H1 (cell line): ENCODE data around the gene PRC1. TPM values are rescaled to one million over a fixed set of nuclear protein-coding genes. Genes with fewer than 3 reads are reported as not detected.

ENCODE experiments used
- ASH2L ChIP-seq: fragments of 200-600, 300-600 bp; sonication (generic); IDR thresholded peaks from one replicate; pipeline ENCODE4 v1.7.1; 2017; ENCODE audit warnings: low read length
- BCL11A ChIP-seq, 2 experiments: IDR thresholded peaks; one replicate each; pipeline ENCODE4 v1.6.1; 2011; ENCODE audit warnings: low read depth in 2 of 2, low read length in 2 of 2, mild to moderate bottlenecking in 2 of 2
- CTCF ChIP-seq, 3 experiments: IDR thresholded peaks; 1 replicate in 2 of 3; 2 replicates in 1 of 3; pipeline versions ENCODE4 v1.5.1 to v1.6.1; 2011; ENCODE audit warnings: low read length in 3 of 3, mild to moderate bottlenecking in 3 of 3, inconsistent platforms in 2 of 3, low read depth in 1 of 3, moderate library complexity in 1 of 3; ENCODE audit not compliant: insufficient read depth in 1 of 3; ENCODE audit errors: control extremely low read depth in 1 of 3
- EP300 ChIP-seq, 2 experiments: IDR thresholded peaks; 1 replicate in 1 of 2; 2 replicates in 1 of 2; pipeline ENCODE4 v1.6.1; 2011 to 2012; ENCODE audit warnings: low read depth in 2 of 2, low read length in 2 of 2, mild to moderate bottlenecking in 2 of 2, borderline replicate concordance in 1 of 2, inconsistent platforms in 1 of 2, moderate library complexity in 1 of 2
- GABPA ChIP-seq: IDR thresholded peaks from 2 replicates; pipeline ENCODE4 v1.6.1; 2011; ENCODE audit warnings: mild to moderate bottlenecking, low read length, moderate library complexity, borderline replicate concordance; ENCODE audit not compliant: insufficient read depth
- HDAC2 ChIP-seq, 2 experiments: fragments of 300-600 bp in 1 of 2; sonication (generic) in 1 of 2; IDR thresholded peaks; 2 replicates each; pipeline ENCODE4 v1.6.1; 2011 to 2012; ENCODE audit warnings: low read depth in 2 of 2, low read length in 2 of 2, mild to moderate bottlenecking in 2 of 2, moderate library complexity in 2 of 2, borderline replicate concordance in 1 of 2, inconsistent platforms in 1 of 2
- KDM4A ChIP-seq: IDR thresholded peaks from one replicate; pipeline ENCODE4 v1.7.1; 2012; ENCODE audit warnings: low read depth, mild to moderate bottlenecking, moderate library complexity, low read length, inconsistent platforms; ENCODE audit not compliant: severe bottlenecking
- MAX ChIP-seq: IDR thresholded peaks from 2 replicates; pipeline ENCODE4 v1.6.1; 2012; ENCODE audit warnings: inconsistent platforms
- NANOG ChIP-seq: IDR thresholded peaks from 2 replicates; pipeline ENCODE4 v1.6.1; 2011; ENCODE audit warnings: low read length, low read depth, mild to moderate bottlenecking, inconsistent platforms; ENCODE audit not compliant: insufficient read depth, poor library complexity, severe bottlenecking
- POLR2A ChIP-seq, 2 experiments: IDR thresholded peaks; 1 replicate in 1 of 2; 2 replicates in 1 of 2; pipeline ENCODE4 v1.6.1; 2011; ENCODE audit warnings: low read depth in 2 of 2, low read length in 2 of 2, mild to moderate bottlenecking in 2 of 2; ENCODE audit errors: control extremely low read depth in 1 of 2
- RBBP5 ChIP-seq: IDR thresholded peaks from 2 replicates; pipeline ENCODE4 v1.7.1; 2012; ENCODE audit warnings: low read depth, mild to moderate bottlenecking, inconsistent platforms, low read length, moderate library complexity, borderline replicate concordance
- RNF2 ChIP-seq: fragments of 200-900, 300-1000 bp; sonication (generic); IDR thresholded peaks from 2 replicates; pipeline ENCODE4 v1.7.1; 2016; ENCODE audit warnings: borderline replicate concordance, low read depth, mild to moderate bottlenecking, antibody characterized with exemption, low read length; ENCODE audit not compliant: poor library complexity, severe bottlenecking; ENCODE audit errors: missing control alignments
- SP2 ChIP-seq: IDR thresholded peaks from 2 replicates; pipeline ENCODE4 v1.6.1; 2012; ENCODE audit warnings: mild to moderate bottlenecking, low read length, inconsistent platforms
- SP4 ChIP-seq: IDR thresholded peaks from 2 replicates; pipeline ENCODE4 v1.6.1; 2012; ENCODE audit warnings: low read length, inconsistent platforms
- TAF7 ChIP-seq: optimal IDR thresholded peaks from 2 replicates; pipeline ENCODE3; 2011; ENCODE audit warnings: low read depth, mild to moderate bottlenecking, inconsistent platforms, low read length, moderate library complexity, borderline replicate concordance
- TCF12 ChIP-seq: IDR thresholded peaks from 2 replicates; pipeline ENCODE4 v1.6.1; 2011; ENCODE audit warnings: low read depth, mild to moderate bottlenecking, low read length
- polyA plus RNA-seq, 7 experiments: library from polyadenylated mRNA; depleted of rRNA in 3 of 7; stranded (reverse) in 5 of 7; unstranded in 2 of 7; fragments of >200 nt in 5 of 7; fragments of 200-250 nt in 2 of 7; gene quantifications; 1 replicate in 5 of 7; 2 replicates in 1 of 7; 4 replicates in 1 of 7; pipeline versions ENCODE4 v1.2.1 to v1.2.3, GENCODE V29; 2011 to 2013; ENCODE audit warnings: missing spikeins in 2 of 7, mixed read lengths in 2 of 7
- total RNA-seq: library from RNA; stranded (reverse); fragmentation: NEBNext Ultra II Directional; extraction: Animal tissue kit (Norgen Biotek cat#: 25700); gene quantifications from 2 replicates; pipeline ENCODE4 v1.2.1, GENCODE V29; 2021

Gene PRC1
- total and polyA plus RNA-seq, 2 of the 8 experiments (the other 6 are each of a cell fraction or from before 2014, with no cell fraction given), result 90.7 to 181 TPM

GRCh38 chr15:91022075-91022831, 27.9 kb upstream of the PRC1 start, which contains the start of gene VPS33B (continued):
- TF ChIP-seq CTCF (IDR thresholded peaks at IDR 0.05; ENCODE audit: control extremely low read depth in 1 of 3, insufficient read depth in 1 of 3, low read depth in 1 of 3, low read length in 3 of 3) (no peak), TCF12 (no peak), SP4 (no peak), POLR2A (IDR thresholded peaks at IDR 0.05; ENCODE audit: control extremely low read depth in 1 of 2, low read depth in 2 of 2, low read length in 2 of 2) (peak in 1 of 2 experiments; percentile 67; a peak in 1 of 3 replicates), MAX (0 out of 2 replicates have a peak, but pooled peaks have one; percentile 20), EP300 (IDR thresholded peaks at IDR 0.05; ENCODE audit: borderline replicate concordance in 1 of 2, low read depth in 2 of 2, low read length in 2 of 2) (no peak), BCL11A (IDR thresholded peaks at IDR 0.05; ENCODE audit: low read depth in 2 of 2, low read length in 2 of 2) (no peak), HDAC2 (IDR thresholded peaks at IDR 0.05; ENCODE audit: borderline replicate concordance in 1 of 2, low read depth in 2 of 2, low read length in 2 of 2) (0 out of 4 replicates have a peak, but pooled peaks of 1 of the 2 experiments have one; percentile 77), GABPA (peak; percentile 65; the same call in 1 of the 2 replicates), KDM4A (peak; percentile 52), TAF7 (peak; percentile 22), ASH2L (peak; percentile 95), RNF2 (no peak), SP2 (no peak), RBBP5 (peak; percentile 60; the same call in 1 of the 2 replicates), NANOG (peak; percentile 21)
